Measurements from ENCODE around the gene TJAP1. TPM values are rescaled to one million over a fixed set of nuclear protein-coding genes. Genes with fewer than 3 reads are reported as not detected.

The TJAP1 gene
- total and polyA plus RNA-seq, 2 of the 8 experiments (the other 6 are each of a cell fraction or from before 2014, with no cell fraction given) = 30.7 to 40.4 TPM

- TF ChIP-seq MAFK (IDR thresholded peaks at IDR 0.05; ENCODE audit: low read depth, low read length) (no peak), SP2 (IDR thresholded peaks at IDR 0.05; ENCODE audit: low read length) (no peak), E2F6 (IDR thresholded peaks at IDR 0.05) (no peak), RAD21 (IDR thresholded peaks at IDR 0.05 in 1 of 2, conservative IDR thresholded peaks at IDR 0.05 in 1 of 2; ENCODE audit: low read depth in 2 of 2, low read length in 2 of 2) (no peak)
These were observed 9.6 kb upstream of the TJAP1 start (continued) for GRCh38 chr6:43467752-43468151.

All from H1 (cell line).